Hepatic stellate cell (primary cell): Measurements from ENCODE around the gene FANCM.

Experiments
- DNase-seq: peaks from one replicate; pipeline ENCODE4 v3.0.0; 2011; ENCODE audit warnings: low spot score

Gene FANCM

DNA sequence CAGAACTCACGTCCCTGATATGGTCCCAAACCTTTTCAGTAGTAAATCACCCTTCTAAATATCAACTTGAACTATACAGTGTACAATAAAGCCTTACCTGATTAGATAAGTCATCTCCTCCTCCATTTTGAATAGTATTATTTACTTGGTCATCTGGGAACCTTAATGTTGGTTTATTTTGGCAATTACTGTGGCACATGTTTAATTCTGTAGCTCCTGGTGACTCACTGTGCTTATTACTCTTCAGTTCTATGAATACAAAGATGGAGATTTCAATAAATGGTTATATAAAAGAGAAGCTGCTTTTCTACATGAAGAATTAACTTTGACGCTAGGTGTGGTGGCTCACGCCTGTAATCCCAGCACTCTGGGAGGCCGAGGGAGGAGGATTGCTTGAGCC is 91.8 kb downstream of the FANCM start:
- DNase-seq = no peak

- no peak for DNase-seq
Observed at GRCh38 chr14:45238988-45239387, 103.3 kb downstream of the FANCM start.

GRCh38 chr14:45242706-45243105 is 107.0 kb downstream of the FANCM start:
- DNase-seq = no peak

- DNase-seq = no peak
Observed at GRCh38 chr14:45246151-45246550, 110.4 kb downstream of the FANCM start.

DNA sequence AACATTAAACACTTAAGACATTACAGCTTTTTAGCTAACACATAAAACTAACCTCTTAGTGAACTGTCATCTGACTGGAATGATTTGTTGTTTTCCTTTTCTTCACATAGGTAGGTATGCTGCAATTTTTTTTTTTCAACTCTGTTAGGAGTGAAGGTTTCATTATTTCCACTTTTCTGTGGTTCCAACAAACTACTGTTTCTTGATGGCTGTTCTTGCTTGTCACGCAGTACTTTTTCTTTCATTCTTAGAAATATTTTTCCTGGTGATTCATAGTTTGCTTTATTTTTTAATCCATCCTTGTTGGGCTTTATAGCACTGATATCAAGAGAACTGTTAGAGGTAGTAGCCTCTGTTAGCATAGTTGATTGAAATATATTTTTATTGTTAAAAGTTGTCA is 111.0 kb downstream of the FANCM start:
- no peak for DNase-seq

- DNase-seq = no peak
Observed at GRCh38 chr14:45247427-45247826, 111.7 kb downstream of the FANCM start.

DNA sequence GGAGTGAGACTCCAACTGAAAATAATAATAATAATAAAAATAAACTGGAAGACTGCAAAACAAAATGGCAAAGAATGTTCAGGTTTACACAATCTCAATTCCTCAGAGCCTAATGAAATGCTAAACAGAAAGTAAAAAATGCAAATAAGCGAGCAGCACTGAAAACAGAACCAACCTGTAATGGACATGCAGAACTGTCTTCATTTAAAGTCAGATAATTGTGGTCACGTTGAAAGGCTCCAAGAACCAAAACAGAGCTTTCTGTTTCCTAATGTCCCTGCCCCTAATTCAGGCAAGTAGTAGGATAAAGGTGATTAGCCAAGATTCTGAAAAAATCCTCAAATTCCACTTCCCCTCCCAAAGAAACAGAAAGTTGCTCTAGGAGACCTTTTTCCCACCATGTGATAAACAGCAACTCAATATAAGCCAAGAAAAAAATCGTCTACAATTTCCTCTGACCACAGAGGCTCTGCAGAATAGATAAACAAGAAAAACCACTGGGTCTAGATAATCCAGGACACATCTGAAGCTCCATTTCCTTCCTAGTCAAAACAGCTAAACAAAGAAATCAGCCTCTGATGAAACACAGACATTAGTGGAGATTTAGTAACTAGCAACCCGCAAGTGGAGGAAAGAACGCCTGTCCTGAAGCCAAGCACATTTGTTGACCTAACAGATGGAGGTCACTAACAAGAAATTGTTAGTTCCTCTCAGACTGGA is 114.3 kb downstream of the FANCM start:
- DNase-seq = peak; percentile 36
